ENCODE results near the gene TSPAN9. TPM values are rescaled to one million over a fixed set of nuclear protein-coding genes. Genes with fewer than 3 reads are reported as not detected.

Gene TSPAN9
- polyA plus RNA-seq, 1 experiment: 67.0 TPM

DNA sequence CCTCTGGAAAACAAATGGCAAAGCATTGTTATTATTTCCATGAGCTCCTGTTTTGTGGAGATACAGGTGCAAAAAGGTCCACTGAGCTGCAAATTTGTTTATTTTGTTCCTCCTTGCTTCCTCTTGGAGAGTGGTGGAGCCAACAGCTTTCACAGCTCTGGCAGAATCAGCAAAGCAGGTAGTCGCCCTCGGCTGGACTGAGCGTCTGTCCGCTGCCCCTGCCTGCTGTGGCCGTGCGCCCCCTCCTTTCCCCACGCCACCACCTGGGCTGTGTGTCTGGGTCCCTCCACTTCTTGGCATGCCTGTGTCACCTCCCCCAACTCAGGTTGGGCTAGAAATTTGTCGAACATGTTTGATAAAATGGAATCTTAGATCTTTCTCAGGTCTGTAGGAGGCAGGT, 188.2 kb downstream of the TSPAN9 start:
- ChIA-PET CTCF (interaction anchor here (1.3 to 3.2 kb wide), 3 partner anchors 11 to 131 kb away, joined by 3 to 19 read pairs (median 7); no protein-coding TSS in a partner anchor), POLR2A (no interaction called here)
- no peak for DNase-seq (ENCODE audit: low read depth)
- Histone ChIP-seq H3K4me3 (ENCODE audit: low read depth, low read length) (no peak overlapping the region), H3K27me3 (ENCODE audit: control insufficient read depth, insufficient read depth, low read length) (no peaks in the 10 kb centered on the region), H3K36me3 (ENCODE audit: control insufficient read depth, insufficient read depth, low read length) (no peaks in the 10 kb centered on the region)
- TF ChIP-seq, protein P1, sequence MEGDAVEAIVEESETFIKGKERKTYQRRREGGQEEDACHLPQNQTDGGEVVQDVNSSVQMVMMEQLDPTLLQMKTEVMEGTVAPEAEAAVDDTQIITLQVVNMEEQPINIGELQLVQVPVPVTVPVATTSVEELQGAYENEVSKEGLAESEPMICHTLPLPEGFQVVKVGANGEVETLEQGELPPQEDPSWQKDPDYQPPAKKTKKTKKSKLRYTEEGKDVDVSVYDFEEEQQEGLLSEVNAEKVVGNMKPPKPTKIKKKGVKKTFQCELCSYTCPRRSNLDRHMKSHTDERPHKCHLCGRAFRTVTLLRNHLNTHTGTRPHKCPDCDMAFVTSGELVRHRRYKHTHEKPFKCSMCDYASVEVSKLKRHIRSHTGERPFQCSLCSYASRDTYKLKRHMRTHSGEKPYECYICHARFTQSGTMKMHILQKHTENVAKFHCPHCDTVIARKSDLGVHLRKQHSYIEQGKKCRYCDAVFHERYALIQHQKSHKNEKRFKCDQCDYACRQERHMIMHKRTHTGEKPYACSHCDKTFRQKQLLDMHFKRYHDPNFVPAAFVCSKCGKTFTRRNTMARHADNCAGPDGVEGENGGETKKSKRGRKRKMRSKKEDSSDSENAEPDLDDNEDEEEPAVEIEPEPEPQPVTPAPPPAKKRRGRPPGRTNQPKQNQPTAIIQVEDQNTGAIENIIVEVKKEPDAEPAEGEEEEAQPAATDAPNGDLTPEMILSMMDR (IDR thresholded peaks at IDR 0.05; ENCODE audit: insufficient read depth, low read depth, low read length): no peak

GRCh38 chr12:3266638-3267037, 189.5 kb downstream of the TSPAN9 start:
- TF ChIP-seq, protein P1 (IDR thresholded peaks at IDR 0.05; ENCODE audit: insufficient read depth, low read depth, low read length): no peak
- POLR2A ChIA-PET: no interaction called here
- no peak for DNase-seq (ENCODE audit: low read depth)
- no peak overlapping the region for H3K4me3 ChIP-seq (ENCODE audit: low read depth, low read length)
- H3K36me3 ChIP-seq (ENCODE audit: control insufficient read depth, insufficient read depth, low read length): no peaks in the 10 kb centered on the region
- CTCF ChIA-PET: interaction anchor here (0.6 to 3.2 kb wide), 3 partner anchors 9 to 132 kb away, joined by 3 to 19 read pairs (median 7); no protein-coding TSS in a partner anchor
- H3K27me3 ChIP-seq (ENCODE audit: control insufficient read depth, insufficient read depth, low read length): no peaks in the 10 kb centered on the region

GRCh38 chr12:3267690-3268089, 190.5 kb downstream of the TSPAN9 start:
- H3K4me3 ChIP-seq (ENCODE audit: low read depth, low read length): no peak overlapping the region
- CTCF ChIA-PET: interaction anchor here (1.1 to 3.2 kb wide), 3 partner anchors 8 to 134 kb away, joined by 3 to 19 read pairs (median 7); no protein-coding TSS in a partner anchor
- no peak for DNase-seq (ENCODE audit: low read depth)
- H3K27me3 ChIP-seq (ENCODE audit: control insufficient read depth, insufficient read depth, low read length): no peaks in the 10 kb centered on the region
- TF ChIP-seq, protein P1 (IDR thresholded peaks at IDR 0.05; ENCODE audit: insufficient read depth, low read depth, low read length): no peak
- H3K36me3 ChIP-seq (ENCODE audit: control insufficient read depth, insufficient read depth, low read length): no peaks in the 10 kb centered on the region
- POLR2A ChIA-PET: no interaction called here

- Histone ChIP-seq H3K36me3 (ENCODE audit: control insufficient read depth, insufficient read depth, low read length) (no peaks in the 10 kb centered on the region), H3K4me3 (ENCODE audit: low read depth, low read length) (no peak overlapping the region), H3K27me3 (ENCODE audit: control insufficient read depth, insufficient read depth, low read length) (no peaks in the 10 kb centered on the region)
- POLR2A ChIA-PET: no interaction called here
- CTCF ChIA-PET: interaction anchor here (12.6 kb wide), 1 partner anchor 133 kb away, joined by 223 read pairs; no protein-coding TSS in a partner anchor
- TF ChIP-seq, protein P1 (IDR thresholded peaks at IDR 0.05; ENCODE audit: insufficient read depth, low read depth, low read length): no peak
- no peak for DNase-seq (ENCODE audit: low read depth)
These were observed 192.4 kb downstream of the TSPAN9 start for GRCh38 chr12:3269594-3269993.

DNA sequence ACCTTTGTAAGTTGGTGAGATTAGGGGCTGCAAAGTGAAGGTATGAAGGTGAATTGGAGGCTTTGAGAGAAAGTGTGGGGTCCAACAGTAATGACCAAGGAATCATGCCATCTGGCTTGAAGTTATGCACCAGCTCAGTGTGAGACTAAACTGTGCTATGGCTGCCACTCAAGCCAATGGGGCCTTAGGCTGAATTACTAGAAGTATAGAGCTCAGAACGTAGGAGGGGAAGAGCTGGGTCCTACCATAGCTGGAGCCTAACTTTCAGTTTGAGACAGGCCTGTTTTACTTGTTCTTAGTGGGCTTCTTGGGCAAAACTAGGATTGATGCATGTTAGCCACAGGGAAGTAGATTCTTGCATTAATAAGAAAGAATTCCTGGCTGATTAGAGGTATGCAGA, 194.0 kb downstream of the TSPAN9 start:
- ChIA-PET POLR2A (no interaction called here), CTCF (interaction anchor here (1.3 to 12.6 kb wide), 2 partner anchors 11 to 134 kb away, joined by 4 to 223 read pairs; no protein-coding TSS in a partner anchor)

More for the DNA sequence above, 194.0 kb downstream of the TSPAN9 start:
- H3K4me3 ChIP-seq (ENCODE audit: low read depth, low read length): no peak overlapping the region
- no peaks in the 10 kb centered on the region for H3K36me3 ChIP-seq (ENCODE audit: control insufficient read depth, insufficient read depth, low read length)
- TF ChIP-seq, protein P1 (IDR thresholded peaks at IDR 0.05; ENCODE audit: insufficient read depth, low read depth, low read length): no peak
- no peak for DNase-seq (ENCODE audit: low read depth)
- H3K27me3 ChIP-seq (ENCODE audit: control insufficient read depth, insufficient read depth, low read length): no peaks in the 10 kb centered on the region
